C4-2B (cell line): Measurements from ENCODE around the gene PCED1B.

Source experiments
- CTCF ChIP-seq: fragments of 450-650 bp; conservative IDR thresholded peaks from 2 replicates; pipeline ENCODE4 v1.5.1; 2017; ENCODE audit warnings: mild to moderate bottlenecking
- ZFX ChIP-seq: fragments of 450-650 bp; IDR thresholded peaks from 2 replicates; pipeline ENCODE4 v1.6.1; 2017

GRCh38 chr12:47193066-47193465, 113.6 kb downstream of the PCED1B start:
- TF ChIP-seq CTCF (no peak), ZFX (no peak)
